Calu3 (cell line): ENCODE results near the gene ZNF790. TPM values are rescaled to one million over a fixed set of nuclear protein-coding genes. Genes with fewer than 3 reads are reported as not detected.

Experiments
- Bru-seq: library from RNA; stranded (reverse); fragments of 400-500 nt; gene quantifications from one replicate; lab custom pipeline; 2021; lab: Mats Ljungman, UMichigan
- BruChase-seq, 2 experiments: library from RNA; stranded (reverse); fragments of 400-500 nt; gene quantifications; one replicate each; lab custom pipeline; 2021; lab: Mats Ljungman, UMichigan
- BruUV-seq: library from RNA; stranded (reverse); fragments of 400-500 nt; replicated peaks from 2 replicates; lab custom pipeline; 2021; lab: Mats Ljungman, UMichigan
- CTCF ChIA-PET: fragments of 300-600 bp; sonication (Branson Sonifier 250); formaldehyde crosslinking; loops from one replicate; lab custom pipeline; 2022; ENCODE audit warnings: antibody characterized with exemption; lab: Charles Lee
- DNase-seq: peaks from one replicate; pipeline ENCODE4 v3.0.0; 2022
- H3K27ac Mint-ChIP-seq: one replicate; pipeline ENCODE4 v1.8.0; 2022; ENCODE audit warnings: mixed read lengths; ENCODE audit not compliant: unreplicated experiment
- H3K27me3 Mint-ChIP-seq: one replicate; pipeline ENCODE4 v1.8.0; 2022; ENCODE audit warnings: mixed read lengths; ENCODE audit not compliant: unreplicated experiment
- H3K36me3 Mint-ChIP-seq: one replicate; pipeline ENCODE4 v1.8.0; 2022; ENCODE audit warnings: mild to moderate bottlenecking, moderate library complexity, mixed read lengths; ENCODE audit not compliant: insufficient read depth, unreplicated experiment
- H3K4me1 Mint-ChIP-seq: one replicate; pipeline ENCODE4 v1.8.0; 2022; ENCODE audit warnings: mild to moderate bottlenecking, low read depth, mixed read lengths; ENCODE audit not compliant: unreplicated experiment
- H3K4me3 Mint-ChIP-seq: one replicate; pipeline ENCODE4 v1.8.0; 2022; ENCODE audit warnings: mild to moderate bottlenecking, low read depth, moderate library complexity, mixed read lengths; ENCODE audit not compliant: unreplicated experiment
- H3K9me3 Mint-ChIP-seq: one replicate; pipeline ENCODE4 v1.8.0; 2022; ENCODE audit warnings: low read depth, mixed read lengths; ENCODE audit not compliant: unreplicated experiment
- intact Hi-C: fragments of 100-400 bp; cut with micrococcal nuclease; formaldehyde crosslinking; loops from one replicate; pipeline ENCODE4 v1.10.0; 2022; ENCODE audit not compliant: unreplicated experiment
- long read RNA-seq: library from polyadenylated mRNA; stranded (forward); transcript quantifications from one replicate; pipeline ENCODE4 v2.0.0, GENCODE V29; 2022
- total RNA-seq: library from RNA; stranded (reverse); gene quantifications from 2 replicates; pipeline ENCODE4 v1.2.3, GENCODE V29; 2022
- TF ChIP-seq, protein P1 (sequence below): fragments of 200-600 bp; IDR thresholded peaks from one replicate; pipeline ENCODE4 v1.8.0; 2022; ENCODE audit warnings: antibody characterized with exemption; ENCODE audit not compliant: unreplicated experiment

Gene ZNF790
- 10.4 and 10.8 TPM in 2 replicates for total RNA-seq
- Bru-seq, nascent RNA, result percentile 73 among the genes with signal in this experiment
- percentile 72 among the genes with signal in this experiment for BruChase-seq, experiment 1, labeled RNA remaining after a 6-hour chase
- percentile 69 among the genes with signal in this experiment for BruChase-seq, experiment 2, labeled RNA remaining after a 2-hour chase
- long read RNA-seq, transcript ZNF790-201 (5 exons, 3,037 nt), result major isoform, 7 of 12 reads
- long read RNA-seq, transcript ZNF790-207 (5 exons, 2,361 nt), result minor isoform, 5 of 12 reads
- long read RNA-seq, partial matches to known transcripts, result 0 of 12 reads
- long read RNA-seq, other reads (novel, unspliced or antisense), result 0 of 12 reads

DNA sequence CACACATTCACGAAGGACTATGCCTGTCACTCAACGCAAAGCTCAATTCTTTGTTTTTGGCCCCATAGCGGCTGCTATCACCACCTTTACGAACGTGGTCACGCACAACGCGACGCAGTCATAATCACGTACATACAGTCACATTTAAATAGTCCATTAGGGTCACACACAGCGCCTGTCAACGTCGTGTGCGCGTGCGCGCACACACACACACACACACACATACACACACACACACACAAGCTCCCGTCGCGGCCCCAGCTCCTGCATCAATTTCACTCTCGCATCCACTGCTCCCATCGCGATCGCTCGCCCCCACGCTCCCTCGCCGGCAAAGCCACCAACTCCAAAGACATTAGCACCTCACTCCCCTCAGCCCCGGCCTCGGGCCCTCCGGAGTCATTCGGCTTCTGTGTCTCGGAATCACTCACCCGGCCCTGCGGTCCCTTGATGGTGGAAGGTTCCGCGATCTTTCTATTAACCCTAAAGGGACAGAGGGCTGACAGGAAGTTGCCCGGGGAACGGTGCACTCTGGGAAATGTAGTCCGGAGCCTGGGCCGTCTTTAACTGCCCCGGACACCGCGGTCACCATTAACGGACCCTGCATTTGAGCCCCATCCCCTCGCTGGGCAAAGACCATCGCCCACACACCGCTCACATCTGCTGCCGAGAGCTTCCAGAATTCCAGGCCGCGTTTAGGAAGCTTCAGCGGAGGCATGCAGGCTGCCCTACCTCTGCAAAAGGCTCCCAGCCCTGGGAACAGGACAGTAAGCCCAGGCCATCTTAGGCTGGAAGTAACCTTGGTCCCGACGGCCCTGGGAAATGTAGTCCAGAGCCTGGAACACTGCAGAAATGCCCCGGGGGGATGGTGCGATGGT is at the start of gene ZNF790:
Gene ZNF790, minus strand, starts transcription at position 482 of the 878 bp plus-strand sequence. CDS start 12,768 bp downstream, outside the sequence.
- peaks cover 17% of the 10 kb centered on the region for H3K9me3 Mint-ChIP-seq
- no peak within 1 kb of the TSS for H3K27ac Mint-ChIP-seq
- BruUV-seq, result no TSS peak
- intact Hi-C loops, result loop anchor here (1.0 to 5.0 kb wide), 2 partner anchors 12 to 66 kb away; partner anchors contain the start of genes ZNF345 and ZNF850
- TF ChIP-seq, protein P1, sequence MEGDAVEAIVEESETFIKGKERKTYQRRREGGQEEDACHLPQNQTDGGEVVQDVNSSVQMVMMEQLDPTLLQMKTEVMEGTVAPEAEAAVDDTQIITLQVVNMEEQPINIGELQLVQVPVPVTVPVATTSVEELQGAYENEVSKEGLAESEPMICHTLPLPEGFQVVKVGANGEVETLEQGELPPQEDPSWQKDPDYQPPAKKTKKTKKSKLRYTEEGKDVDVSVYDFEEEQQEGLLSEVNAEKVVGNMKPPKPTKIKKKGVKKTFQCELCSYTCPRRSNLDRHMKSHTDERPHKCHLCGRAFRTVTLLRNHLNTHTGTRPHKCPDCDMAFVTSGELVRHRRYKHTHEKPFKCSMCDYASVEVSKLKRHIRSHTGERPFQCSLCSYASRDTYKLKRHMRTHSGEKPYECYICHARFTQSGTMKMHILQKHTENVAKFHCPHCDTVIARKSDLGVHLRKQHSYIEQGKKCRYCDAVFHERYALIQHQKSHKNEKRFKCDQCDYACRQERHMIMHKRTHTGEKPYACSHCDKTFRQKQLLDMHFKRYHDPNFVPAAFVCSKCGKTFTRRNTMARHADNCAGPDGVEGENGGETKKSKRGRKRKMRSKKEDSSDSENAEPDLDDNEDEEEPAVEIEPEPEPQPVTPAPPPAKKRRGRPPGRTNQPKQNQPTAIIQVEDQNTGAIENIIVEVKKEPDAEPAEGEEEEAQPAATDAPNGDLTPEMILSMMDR, result no peak
- peak; percentile 89 for DNase-seq
- no peak within 1 kb of the TSS for H3K4me3 Mint-ChIP-seq
- CTCF ChIA-PET, result interaction anchor here (0.7 to 2.2 kb wide), 3 partner anchors 11 to 14 kb away, joined by 4 to 11 read pairs (median 6); partner anchors contain the start of gene ZNF345
- H3K27me3 Mint-ChIP-seq, result no peaks in the 10 kb centered on the region
- peaks cover 11% of the 10 kb centered on the region for H3K36me3 Mint-ChIP-seq
- H3K4me1 Mint-ChIP-seq, result no peaks in the 10 kb centered on the region

DNA sequence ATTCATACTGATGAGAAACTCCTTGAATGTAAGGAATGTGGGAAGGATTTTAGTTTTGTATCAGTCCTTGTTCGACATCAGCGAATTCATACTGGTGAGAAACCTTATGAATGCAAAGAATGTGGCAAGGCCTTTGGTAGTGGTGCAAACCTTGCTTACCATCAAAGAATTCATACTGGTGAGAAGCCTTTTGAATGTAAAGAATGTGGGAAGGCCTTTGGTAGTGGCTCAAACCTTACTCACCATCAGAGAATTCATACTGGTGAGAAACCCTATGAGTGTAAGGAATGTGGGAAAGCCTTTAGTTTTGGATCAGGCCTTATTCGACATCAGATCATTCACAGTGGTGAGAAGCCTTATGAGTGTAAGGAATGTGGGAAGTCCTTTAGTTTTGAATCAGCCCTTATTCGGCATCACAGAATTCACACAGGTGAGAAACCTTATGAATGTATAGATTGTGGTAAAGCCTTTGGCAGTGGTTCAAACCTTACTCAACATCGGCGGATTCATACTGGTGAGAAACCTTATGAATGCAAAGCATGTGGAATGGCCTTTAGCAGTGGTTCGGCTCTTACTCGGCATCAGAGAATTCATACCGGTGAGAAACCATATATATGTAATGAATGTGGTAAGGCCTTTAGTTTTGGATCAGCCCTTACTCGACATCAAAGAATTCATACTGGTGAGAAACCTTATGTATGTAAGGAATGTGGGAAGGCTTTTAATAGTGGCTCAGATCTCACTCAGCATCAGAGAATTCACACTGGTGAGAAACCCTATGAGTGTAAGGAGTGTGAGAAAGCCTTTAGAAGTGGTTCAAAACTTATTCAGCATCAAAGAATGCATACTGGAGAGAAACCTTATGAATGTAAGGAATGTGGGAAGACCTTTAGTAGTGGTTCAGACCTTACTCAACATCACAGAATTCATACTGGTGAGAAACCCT is 39.1 kb upstream of the ZNF790 start:
- TF ChIP-seq, protein P1, result no peak
- no peaks in the 10 kb centered on the region for H3K27me3 Mint-ChIP-seq
- intact Hi-C loops, result no loop called here
- CTCF ChIA-PET, result no interaction called here
- no peak overlapping the region for H3K4me3 Mint-ChIP-seq
- no peaks in the 10 kb centered on the region for H3K36me3 Mint-ChIP-seq
- no TSS peak for BruUV-seq
- no peaks in the 10 kb centered on the region for H3K4me1 Mint-ChIP-seq
- no peak for DNase-seq
- H3K27ac Mint-ChIP-seq, result no peak overlapping the region
- peaks cover 29% of the 10 kb centered on the region for H3K9me3 Mint-ChIP-seq

DNA sequence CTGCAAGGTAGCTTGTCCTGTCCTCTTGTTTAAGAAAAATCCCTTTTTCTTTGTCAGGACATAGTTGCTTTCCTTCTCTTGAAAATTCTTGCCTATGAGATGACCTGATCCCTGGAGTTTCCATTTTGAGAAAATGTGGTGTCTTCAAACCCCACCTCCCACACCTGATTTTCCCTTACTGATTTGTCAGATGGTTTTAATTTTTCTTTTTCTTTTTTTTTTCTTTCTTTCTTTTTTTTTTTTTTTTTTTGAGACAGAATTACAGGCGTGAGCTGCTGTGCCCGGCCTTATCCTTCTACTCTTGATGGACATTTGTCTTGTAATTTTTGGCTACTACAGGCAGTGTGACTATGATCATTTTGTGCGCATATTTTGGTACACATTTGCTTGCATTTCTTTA is 13.7 kb upstream of the ZNF790 start:
- no TSS peak for BruUV-seq
- TF ChIP-seq, protein P1, result no peak
- intact Hi-C loops, result loop anchor here (5.0 kb wide), 2 partner anchors 80 to 280 kb away; partner anchors contain the start of genes ZNF529 and ZNF850
- Mint-ChIP-seq H3K4me3 (no peak overlapping the region), H3K36me3 (peaks cover 9% of the 10 kb centered on the region), H3K4me1 (no peaks in the 10 kb centered on the region), H3K27ac (no peak overlapping the region), H3K9me3 (peaks cover 11% of the 10 kb centered on the region), H3K27me3 (no peaks in the 10 kb centered on the region)
- DNase-seq, result no peak
- CTCF ChIA-PET, result interaction anchor here (0.6 to 0.9 kb wide), 2 partner anchors 14 to 323 kb away, joined by 5 to 6 read pairs; no protein-coding TSS in a partner anchor
